Activated T-cell treated with anti-CD3 and anti-CD28 coated beads, Interleukin-2, amount 50 U/mL, for 1 hour (primary cell): ENCODE measurements around the gene TSHB.

Source experiments
- DNase-seq: peaks from one replicate; pipeline ENCODE4 v3.0.0-alpha.2; 2020

The TSHB gene

DNA sequence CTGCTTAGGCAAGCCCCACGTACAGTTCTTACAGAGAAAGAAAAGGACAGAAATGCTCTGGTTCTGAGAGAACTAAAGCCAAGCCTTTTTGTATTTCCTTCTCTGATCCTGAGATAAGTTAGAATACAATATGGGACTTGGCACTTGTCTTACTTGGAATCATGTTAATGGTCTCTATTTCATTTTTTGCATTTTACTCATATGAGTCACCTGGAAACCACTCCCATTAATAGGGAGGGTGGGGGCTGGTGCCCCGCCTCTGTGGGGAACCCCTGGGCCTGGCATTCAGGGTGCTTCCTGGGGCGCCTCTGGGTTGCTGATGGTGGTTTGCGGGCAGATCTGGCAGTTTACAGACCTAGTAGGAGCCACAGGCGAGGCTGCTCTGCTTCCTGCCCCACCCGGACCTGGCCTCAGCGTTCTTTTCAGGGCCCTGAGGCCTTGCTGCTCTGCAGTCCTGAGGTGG, 32.9 kb downstream of the TSHB start:
- peak; percentile 91 for DNase-seq

DNA sequence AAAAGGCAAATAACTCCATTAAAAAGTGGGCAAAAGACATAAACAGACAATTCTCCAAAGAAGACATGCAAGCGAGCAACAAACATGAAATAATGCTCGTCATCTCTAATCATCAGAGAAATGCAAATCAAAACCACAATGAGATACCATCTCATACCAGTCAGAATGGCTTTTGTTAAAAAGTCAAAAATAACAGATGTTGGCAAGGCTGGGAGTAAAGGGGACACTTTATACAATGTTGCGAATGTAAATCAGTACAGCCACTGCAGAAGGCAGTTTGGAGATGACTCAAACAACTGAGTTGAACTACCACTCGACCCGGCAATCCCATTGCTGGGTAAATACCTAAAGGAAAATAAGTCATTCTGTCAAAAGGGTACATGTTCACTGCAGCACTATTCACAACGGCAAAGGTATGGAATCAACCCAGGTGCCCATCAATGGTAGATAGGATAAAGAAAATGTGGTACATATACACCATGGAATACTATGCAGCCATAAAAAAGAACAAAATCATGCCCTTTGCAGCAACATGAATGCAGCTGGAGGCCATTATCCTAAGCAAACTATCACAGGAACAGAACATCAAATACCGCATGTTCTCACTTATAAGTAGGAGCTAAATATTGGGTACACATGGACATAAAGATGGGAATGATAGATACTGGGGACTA, 33.7 kb downstream of the TSHB start:
- DNase-seq = no peak

GRCh38 chr1:115064461-115064860, 34.8 kb downstream of the TSHB start:
- no peak for DNase-seq

- DNase-seq = no peak
Measured at GRCh38 chr1:115065021-115065420, 35.4 kb downstream of the TSHB start.

GRCh38 chr1:115067161-115067859, 37.7 kb downstream of the TSHB start:
- no peak for DNase-seq

DNA sequence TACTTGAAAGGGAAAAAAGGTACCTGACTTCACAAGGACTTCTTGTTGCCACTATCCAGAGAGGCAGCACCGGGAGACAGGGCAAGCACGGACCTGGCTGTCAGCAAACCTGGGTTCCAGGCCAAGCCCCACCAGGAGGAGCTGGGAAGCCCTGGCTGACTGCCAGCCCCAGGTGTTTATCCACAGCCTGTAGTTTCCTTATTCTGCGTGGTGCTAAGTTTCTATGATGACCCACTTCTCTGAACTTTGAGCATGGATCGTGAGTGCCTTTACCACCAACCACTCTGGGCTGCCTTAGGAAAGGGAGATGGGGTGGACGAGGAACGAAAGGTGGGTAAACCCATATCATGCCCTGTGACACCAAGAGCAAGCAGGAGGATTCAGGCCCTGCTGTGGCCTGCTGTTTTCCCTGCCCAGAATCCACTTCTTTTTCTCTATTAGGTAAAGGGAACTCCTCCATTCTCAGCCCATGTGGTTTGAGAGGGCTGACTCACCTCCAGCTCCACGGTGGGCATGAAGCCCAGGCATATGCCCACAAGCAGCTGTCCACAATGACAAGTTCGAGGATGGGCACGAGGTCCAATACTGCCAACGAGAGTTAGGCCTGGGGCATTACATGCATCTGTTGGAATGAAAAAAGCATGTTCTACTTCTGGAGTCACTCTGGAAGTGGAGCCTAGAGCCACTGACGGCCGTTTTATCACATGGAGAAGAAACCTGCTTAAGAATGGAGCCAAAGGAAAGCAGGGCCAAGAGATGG, 39.4 kb downstream of the TSHB start:
- no peak for DNase-seq

DNA sequence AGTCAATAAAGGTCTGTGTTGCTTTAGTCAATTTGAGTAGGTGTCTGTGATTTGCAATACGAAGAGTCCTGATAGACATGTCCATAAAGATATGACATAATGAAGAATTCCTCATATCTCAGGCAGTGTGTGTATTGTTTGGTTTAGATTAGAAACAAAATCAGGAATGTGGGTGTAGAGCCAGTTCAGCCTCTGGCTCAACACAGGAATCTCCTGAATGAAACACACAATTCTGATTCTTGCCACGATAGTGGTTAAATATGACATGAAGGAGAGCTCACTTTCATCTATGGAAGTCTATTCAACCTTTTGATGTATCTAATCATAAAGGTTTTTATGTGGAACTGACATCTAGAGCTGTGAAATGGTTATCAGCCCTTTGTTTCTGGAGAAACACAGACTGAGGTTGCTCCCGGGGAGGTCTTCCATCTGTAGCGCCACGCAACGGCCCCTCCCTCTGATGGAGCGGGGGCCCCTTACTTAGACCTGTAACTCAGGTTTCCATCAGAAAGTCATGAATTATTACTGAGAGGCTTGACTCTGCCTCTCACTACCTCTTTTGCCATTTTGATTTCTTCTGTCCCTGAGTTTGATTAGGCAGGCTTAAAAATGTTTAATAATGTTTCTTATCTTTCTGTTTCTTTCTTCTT, 40.2 kb downstream of the TSHB start:
- no peak for DNase-seq

- no peak for DNase-seq
Measured at GRCh38 chr1:115071012-115071664, 41.5 kb downstream of the TSHB start.

- DNase-seq = no peak
Measured at GRCh38 chr1:115073298-115074087, 43.9 kb downstream of the TSHB start.

DNA sequence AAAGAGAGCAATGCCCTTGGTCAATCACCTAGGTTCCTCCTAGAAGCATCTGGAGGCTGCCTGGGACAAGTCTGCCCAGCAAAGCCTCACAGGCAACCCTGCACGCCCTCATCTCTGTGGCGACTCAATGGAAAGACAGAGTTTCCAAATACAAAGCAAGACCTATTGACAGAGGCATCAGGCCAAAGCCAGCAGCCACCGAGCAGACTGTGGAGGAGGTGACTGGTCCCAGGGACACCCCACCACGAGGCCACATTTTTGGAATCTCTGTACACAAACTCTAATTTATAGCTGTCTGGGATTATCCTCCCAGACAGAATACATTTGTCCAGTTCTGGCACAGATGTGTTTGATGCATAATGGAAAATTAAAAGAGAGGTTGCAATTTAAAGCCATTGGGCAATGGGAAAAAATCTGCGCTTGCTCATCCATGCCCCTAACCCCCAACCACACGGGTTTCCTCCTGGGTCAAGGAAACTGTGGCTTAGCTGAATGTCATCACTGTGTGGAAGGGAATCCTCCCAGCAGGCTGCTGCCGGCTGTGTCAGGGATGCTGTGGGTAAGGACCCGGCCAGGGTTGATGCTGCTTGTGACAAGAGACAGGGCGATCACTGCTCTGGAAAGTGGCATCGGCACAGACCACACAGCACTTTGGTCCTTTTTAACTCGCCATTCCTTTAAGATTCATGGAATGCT, 45.4 kb downstream of the TSHB start:
- no peak for DNase-seq

- no peak for DNase-seq
Measured at GRCh38 chr1:115076384-115076915, 46.8 kb downstream of the TSHB start.

- no peak for DNase-seq
Measured at GRCh38 chr1:115077286-115077983, 47.8 kb downstream of the TSHB start.

GRCh38 chr1:115077984-115078330, 48.3 kb downstream of the TSHB start:
- DNase-seq = no peak

DNA sequence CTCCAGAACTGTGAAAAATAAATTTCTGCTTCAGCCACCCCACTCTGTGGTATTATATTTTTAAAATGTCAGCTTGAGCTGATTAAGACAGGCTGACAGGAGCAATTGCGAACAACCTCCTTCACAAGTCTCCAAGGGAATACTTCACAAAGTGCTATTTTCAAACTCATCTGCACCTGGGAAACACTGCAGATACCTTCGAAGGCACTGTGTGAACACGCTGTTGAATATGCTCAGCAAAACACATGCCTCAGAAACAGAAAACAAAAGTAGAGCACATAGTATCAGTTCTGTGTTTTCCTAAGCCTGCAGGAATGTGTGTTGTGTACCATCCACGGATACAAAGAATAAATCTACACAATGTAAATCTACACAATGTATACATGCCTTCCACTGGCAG, 49.1 kb downstream of the TSHB start:
- DNase-seq = no peak

DNA sequence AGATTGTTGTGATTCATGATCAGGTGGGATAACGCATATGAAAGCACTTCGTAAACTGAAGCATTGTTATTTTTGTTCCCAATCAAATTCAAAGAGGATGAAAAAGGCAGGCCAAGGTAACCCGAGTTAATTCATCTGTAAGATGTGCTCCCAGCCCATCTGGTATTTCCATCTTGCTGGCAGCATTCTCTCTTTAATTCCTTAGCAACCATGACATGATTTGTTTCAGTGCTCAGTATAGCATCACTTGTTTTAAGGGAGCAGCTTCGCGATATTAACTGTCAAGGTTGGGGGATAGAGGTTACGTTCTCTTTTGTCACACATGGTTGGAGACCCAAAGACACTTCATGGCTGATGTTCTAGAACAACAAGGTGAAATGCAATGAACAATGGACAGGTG, 53.3 kb downstream of the TSHB start:
- DNase-seq = no peak
